GM18909 (cell line): ENCODE results near the gene EBPL.
"Not testable (repeated sequence)": the region's sequence is repeated elsewhere in the genome, so short reads cannot be mapped to it uniquely, and the experiment has no call there.

Experiments
- ATAC-seq: cut with Tn5 transposase; IDR thresholded peaks from one replicate; pipeline ENCODE4 v1.9.1; 2021; ENCODE audit warnings: mild to moderate bottlenecking; ENCODE audit not compliant: unreplicated experiment, poor library complexity

EBPL gene

DNA sequence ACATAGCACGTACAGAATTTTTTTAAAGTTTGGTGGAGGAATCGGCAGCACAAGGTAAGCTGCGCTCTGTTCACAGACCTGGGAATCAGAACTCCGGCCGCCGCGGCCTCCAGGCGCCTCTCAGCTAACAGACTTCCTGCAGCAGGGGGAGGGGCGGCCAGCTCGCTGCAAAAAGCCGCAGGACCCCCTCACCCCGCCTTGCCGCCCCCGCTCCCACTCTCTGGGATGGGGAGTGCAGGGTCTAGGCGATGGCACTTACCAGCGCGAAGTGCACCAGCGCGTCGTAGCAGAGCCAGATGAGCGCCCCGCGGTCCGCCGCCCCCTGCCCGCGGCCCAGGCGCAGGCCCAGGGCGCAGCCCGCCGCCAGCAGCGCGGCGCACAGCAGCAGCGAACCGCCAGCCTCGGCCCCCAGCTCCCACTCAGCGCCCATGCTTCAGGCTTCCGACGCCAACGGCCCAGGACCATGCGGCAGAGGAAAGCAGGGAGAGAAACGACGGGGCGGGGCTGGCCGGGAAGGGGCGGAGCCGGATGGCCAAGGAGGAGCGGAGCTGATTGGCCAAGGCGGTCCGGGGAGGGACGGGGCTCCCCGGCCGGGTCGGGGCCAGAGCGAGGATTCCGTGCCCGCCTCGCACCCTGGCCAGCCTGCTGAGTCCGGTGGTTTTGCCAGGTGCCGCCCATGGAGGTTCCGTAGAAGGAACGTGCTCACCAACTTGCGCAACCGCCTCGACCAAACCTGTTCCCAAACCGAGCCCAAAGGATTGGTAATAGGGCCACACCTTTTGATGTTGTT, at the start of gene EBPL:
TSS of gene EBPL (minus strand) at position 492 of the 790 bp plus-strand sequence. CDS start at position 430, 62 bp downstream.
- peak; percentile 98 for ATAC-seq

DNA sequence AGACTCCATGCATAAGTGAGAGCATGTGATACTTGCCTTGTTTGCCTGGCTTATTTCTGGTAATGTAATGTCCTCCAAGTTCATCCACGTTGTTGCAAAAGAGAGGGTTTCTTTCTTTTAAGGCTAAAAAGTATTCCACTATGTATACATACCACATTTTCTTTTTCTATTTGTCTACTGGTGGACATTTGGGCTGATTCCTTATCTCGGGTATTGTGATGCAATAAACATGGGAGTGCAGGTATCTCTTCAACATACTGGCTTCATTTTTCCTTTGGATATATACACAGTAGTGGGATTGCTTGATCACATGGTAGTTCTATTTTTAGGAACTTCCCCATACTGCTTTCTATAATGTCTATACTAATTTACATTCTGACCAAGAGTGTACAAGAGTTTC, 49.6 kb upstream of the EBPL start:
- ATAC-seq, result no peak

DNA sequence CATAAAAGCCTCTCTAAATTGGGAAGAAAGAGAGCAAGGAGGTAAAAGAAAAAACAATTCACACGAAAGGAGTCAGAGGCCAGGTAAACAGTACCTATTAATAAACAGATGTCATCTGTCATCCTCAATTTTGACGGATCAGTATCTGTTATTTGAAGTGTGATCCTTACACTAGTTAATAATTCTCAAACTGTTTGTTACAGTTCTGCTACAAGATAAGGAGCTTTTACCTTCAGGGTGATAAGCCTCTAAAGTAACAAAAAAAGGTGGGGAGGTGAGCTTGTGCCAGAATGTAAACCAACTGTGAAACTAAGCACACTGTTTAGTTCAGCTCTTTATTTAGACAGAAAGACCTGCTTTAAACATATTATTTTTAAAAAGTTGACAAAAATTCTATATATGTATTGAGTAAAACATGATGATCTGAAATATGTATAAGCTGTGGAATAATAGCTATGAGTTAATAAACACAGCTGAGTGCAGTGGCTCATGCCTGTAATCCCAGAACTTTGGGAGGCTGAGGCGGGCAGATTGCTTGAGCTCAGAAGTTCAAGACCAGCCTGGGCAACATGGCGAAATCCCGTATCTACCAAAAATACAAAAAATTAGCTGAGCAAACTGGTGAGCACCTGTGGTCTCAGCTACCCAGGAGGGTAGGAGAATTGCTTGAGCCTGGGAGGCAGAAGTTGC, 48.4 kb upstream of the EBPL start:
- no peak for ATAC-seq

GRCh38 chr13:49733181-49733951, 42.1 kb upstream of the EBPL start:
- ATAC-seq, result no peak

DNA sequence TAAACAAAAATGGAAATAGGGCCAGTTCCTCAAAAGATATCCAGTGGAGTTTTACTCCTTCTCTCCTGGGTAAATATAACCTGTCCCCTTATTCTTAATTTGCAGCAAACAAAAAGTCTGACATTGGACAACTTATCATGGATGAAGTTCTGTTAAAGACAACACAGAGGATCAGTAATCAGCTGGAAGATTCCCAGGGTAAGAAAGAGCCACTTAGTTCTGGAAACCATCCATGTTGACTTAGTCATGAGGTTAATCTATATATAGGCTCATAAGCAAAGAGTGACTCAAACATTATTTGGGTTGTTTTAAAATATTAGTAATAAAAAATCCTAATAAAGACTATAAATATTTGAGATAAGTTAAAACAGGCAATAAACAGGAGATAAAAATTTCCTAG, 40.5 kb upstream of the EBPL start:
- ATAC-seq, result no peak

DNA sequence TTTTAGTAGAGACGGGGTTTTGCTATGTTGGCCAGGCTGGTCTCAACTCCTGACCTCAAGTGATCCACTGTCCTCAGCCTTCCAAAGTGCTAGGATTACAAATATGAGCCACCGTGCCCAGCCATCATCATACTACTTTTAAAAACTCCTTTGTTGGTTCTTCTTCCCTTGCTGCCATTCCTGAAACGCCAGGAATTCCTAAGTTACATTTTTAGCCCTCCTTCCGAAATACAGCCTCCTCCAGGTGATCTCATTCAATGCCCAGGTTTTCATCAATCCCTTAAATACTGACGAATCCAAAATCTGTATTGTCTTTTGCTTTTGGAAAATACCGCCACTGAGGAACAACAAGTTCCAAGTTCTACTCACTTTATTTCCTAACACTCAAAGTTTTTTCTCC, 25.3 kb upstream of the EBPL start:
- no peak for ATAC-seq

GRCh38 chr13:49714757-49715156, 23.5 kb upstream of the EBPL start:
- no peak for ATAC-seq

DNA sequence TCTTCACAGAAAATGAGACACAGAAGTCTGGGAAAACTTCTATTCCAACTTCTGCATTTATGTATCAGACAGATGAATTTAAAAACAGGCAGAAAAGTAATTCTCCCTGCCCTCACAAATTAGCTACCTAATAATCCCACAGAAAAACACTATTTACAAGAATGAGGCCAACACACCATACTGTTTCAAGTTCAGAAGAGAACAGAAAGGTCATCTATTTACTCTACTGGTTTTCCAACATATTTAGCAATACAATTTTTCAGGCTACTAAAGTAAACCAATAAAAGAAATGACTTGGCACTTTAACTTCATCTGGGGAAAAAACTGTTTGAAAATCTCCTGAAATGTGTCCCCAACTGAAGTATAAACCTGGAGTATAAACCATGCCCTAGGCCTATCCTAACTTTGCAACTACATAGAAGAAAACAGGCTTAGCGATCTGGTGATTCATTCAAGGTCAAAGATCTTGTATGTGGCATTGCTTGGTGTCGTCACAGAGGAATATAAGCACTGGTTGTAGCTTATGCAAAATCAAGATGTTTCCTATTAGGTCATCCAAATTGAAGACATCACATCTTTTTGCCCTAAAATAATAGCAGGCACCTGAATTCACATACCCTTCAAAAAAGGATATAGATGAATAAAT, 20.1 kb upstream of the EBPL start:
- ATAC-seq, result no peak

GRCh38 chr13:49704264-49704663, 13.0 kb upstream of the EBPL start:
- not testable (repeated sequence) for ATAC-seq

- ATAC-seq, result no peak
These were observed 10.2 kb upstream of the EBPL start for GRCh38 chr13:49701491-49701890.

GRCh38 chr13:49697468-49697867, 6.2 kb upstream of the EBPL start:
- no peak for ATAC-seq

DNA sequence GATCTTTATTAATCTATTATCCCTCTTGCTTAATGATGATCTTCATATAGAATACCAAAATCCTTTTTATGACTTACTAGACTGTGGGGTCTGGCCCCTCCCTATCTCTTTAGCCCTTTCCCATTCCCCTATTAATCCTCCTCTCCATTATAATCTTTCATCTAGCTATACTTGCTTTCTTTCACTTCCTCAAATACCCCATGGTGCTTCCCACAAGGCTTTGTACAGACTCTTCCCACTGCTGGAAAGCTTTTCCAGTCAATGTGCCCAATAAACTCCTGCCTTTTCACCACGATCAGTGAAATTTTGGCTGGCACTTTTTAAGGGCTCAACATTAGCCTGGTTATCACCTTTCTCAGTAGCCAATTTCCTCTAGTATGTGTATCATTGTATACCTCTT, 3.2 kb upstream of the EBPL start:
- ATAC-seq, result no peak

GRCh38 chr13:49693877-49694276, 2.6 kb upstream of the EBPL start:
- ATAC-seq, result no peak

DNA sequence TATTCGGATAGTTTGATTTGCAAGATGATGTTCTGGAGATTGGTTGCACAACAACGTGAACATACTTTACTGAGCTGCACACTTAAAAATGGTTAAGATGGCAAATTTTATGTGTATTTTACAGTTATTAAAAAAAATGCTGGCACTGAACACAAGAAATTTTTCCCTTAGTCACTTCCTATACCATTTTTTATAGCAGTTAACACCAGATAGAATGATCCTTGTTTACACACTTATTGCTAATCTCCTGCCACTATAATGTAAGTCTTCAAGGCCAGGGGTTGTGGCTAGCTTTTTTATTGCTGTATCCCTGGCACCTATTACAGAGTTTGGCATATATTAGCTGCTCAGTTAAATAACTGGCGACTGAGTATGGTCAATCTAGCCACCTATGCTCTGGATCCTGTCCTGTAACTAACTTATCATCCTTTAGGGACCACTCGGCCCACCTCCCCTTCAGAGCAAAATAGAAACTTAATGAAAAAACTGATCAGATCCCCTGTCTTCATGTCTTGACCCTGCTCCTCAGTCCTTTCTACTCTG, 2.0 kb upstream of the EBPL start:
- ATAC-seq, result no peak

DNA sequence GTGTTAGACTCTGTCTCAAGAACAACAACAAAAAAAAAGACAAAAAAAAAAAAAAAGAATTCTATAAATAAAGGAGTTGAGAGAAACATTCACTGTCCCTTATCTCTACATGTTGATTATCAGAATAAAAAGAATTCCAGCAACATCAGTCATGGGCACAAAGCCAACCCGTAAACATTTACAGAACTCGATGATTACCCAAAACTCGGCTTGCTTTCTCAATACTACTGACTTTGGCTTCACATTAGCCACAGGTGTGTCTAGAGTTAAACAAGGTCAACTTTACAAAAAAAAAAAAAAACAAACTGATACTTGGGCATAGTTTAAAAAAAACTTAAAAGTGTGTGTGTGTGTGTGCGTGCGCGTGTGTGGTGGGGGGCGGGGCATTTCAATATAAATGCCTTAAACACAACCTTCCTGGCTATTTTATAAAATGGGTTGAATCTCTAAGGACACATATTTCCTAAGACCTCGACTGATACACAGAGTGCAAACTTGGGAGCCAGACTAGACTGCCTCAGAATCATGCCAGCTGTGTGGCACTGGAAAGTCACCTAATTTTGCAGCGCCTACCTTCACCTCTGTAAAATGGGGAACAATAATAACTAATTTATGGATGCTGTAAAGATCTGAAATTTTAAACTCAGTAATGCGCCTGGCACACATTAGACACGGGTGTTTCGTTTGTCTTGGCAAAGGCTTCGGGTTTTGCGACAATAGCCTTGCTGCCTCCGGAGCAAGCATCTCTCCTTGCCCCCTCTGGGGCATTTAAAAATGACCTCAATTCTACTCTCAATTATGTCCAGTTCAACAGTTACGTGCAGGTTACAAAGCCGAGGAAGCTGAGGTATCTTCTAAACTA, 922 bp downstream of the EBPL start:
- peak; percentile 27 for ATAC-seq

- ATAC-seq, result no peak
These were observed 7.8 kb downstream of the EBPL start for GRCh38 chr13:49683489-49683888.

DNA sequence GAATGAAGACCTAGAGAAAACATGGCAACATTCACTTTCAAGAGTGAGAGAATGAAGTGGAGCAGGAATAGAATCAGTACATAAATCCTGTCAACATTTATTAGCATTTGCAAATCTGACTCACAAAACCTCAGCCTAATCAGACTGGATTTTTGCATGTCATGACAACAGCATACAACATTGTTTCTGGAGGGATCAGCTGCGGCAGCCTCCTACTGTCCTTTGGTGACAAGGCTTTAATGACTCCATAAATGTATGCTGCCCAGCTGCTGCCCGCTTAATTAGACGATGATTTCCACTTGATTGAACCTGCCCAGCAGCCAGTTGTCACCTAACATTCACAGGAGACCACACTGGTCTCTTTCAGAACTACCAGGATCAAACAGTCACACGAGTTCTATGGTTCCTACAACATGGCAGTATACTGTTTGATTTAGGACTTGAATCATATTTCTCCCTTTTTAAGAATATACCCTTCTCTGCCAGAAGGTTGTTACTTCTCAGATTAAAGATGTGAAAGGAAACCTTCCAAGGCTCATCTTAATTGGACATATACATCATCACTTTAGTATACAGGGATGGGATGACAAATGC, 9.3 kb downstream of the EBPL start:
- no peak for ATAC-seq

GRCh38 chr13:49679246-49679645, 12.0 kb downstream of the EBPL start:
- no peak for ATAC-seq
